RWPE1 (cell line): Measurements from ENCODE around the gene STX2.

Experiments
- CTCF ChIA-PET: fragments of 350-600 bp; sonication (Branson Sonifier 250); formaldehyde crosslinking; extraction: SDS; loops from one replicate; lab custom pipeline; 2021; lab: Yijun Ruan, JAX
- POLR2A ChIA-PET: fragments of 400-600 bp; formaldehyde crosslinking; extraction: SDS; loops from one replicate; lab custom pipeline; 2020; ENCODE audit warnings: antibody characterized with exemption; ENCODE audit not compliant: low non-redundant PET; lab: Yijun Ruan, JAX
- DNase-seq: peaks from one replicate; pipeline ENCODE4 v3.0.0; 2012; ENCODE audit warnings: low spot score
- H3K27ac ChIP-seq: fragments of 450-650 bp; 2 replicates; pipeline ENCODE4 v1.5.1; 2017
- TF ChIP-seq, protein P1 (sequence below): fragments of 450-650 bp; conservative IDR thresholded peaks from 2 replicates; pipeline ENCODE4 v1.5.1; 2017; ENCODE audit warnings: low read depth, mild to moderate bottlenecking

STX2 gene

DNA sequence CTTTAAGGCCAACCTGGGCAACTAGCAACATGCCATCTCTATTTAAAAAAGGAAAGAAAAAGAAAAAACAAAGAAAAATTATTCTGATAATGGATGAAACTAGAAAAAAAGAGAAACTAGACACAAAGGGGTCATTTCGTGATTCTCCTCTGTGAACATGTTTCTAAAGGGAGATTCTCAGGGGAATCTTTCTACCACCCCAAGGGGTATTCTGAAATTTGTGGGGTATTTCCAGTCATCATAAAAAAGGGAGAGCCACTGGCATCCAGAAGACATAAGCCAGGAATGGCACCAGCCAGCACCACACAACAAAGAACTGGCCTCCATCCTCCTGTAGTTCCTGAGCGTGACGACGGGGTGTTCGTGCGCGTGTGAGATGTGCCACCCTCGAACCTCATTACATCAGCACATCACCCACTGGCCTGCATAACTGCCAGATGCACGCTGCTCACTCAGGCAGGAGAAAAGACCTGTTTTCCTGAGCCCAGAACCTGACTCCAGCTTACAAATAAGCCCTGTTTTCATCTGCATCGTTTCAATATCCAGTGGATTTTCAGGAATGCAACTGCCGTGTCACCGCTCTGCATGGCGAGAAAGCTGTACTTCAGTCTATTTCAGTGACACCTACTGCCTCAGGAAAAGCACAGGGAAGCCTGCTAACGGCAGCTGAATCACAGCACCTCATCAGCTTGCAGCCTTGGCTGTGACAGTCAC, 23.9 kb downstream of the STX2 start:
- no peak overlapping the region for H3K27ac ChIP-seq
- no peak for DNase-seq
- TF ChIP-seq, protein P1, sequence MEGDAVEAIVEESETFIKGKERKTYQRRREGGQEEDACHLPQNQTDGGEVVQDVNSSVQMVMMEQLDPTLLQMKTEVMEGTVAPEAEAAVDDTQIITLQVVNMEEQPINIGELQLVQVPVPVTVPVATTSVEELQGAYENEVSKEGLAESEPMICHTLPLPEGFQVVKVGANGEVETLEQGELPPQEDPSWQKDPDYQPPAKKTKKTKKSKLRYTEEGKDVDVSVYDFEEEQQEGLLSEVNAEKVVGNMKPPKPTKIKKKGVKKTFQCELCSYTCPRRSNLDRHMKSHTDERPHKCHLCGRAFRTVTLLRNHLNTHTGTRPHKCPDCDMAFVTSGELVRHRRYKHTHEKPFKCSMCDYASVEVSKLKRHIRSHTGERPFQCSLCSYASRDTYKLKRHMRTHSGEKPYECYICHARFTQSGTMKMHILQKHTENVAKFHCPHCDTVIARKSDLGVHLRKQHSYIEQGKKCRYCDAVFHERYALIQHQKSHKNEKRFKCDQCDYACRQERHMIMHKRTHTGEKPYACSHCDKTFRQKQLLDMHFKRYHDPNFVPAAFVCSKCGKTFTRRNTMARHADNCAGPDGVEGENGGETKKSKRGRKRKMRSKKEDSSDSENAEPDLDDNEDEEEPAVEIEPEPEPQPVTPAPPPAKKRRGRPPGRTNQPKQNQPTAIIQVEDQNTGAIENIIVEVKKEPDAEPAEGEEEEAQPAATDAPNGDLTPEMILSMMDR, result no peak
- ChIA-PET POLR2A (no interaction called here), CTCF (no interaction called here)

DNA sequence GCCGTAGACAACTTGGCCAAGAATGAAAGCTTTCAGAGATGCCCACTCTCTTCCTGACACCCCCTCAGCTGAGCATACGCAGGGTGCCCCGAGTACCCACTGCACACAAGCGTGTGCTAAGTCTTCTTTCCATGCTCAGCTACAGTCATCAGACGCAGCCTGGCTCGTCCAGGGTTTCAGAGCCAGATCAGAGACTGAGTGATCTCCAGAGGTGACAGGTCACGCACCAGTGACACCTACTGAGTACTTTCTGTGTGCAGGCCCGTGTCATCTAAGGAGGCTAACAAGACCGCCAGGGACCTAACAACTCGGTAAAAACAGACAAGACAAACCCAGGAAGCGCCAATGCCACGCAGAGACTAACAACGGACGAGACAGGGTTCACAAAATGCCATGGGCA, 25.1 kb downstream of the STX2 start:
- H3K27ac ChIP-seq, result no peak overlapping the region
- no peak for DNase-seq
- TF ChIP-seq, protein P1, result no peak
- CTCF ChIA-PET, result interaction anchor here (0.6 kb wide), 2 partner anchors 11 to 66 kb away, joined by 3 to 5 read pairs; no protein-coding TSS in a partner anchor
- POLR2A ChIA-PET, result no interaction called here

DNA sequence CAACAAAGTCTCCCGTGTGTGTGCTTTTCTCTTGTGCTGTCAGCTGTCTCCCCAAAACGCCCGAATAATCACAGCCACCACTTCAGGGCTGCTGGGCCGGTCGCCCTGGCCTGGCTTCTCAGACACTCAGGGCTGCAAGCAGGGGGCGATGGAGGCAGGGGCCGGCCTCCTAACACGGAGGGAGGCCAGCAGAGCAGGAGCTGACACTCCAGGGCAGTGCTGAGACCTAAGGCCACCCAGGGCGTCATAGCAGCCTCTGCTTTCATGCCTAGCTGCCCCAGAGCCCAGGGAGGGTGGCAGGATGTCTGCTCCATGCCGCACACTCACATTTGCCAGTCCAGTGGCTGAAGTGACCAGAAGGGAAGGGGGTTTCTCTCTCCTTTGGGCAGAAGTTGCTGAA, 25.6 kb downstream of the STX2 start:
- ChIA-PET POLR2A (no interaction called here), CTCF (interaction anchor here (0.6 kb wide), 1 partner anchor 37 kb away, joined by 3 read pairs; no protein-coding TSS in a partner anchor)
- DNase-seq, result no peak
- H3K27ac ChIP-seq, result 0 out of 2 replicates have a peak overlapping the region, but pooled peaks have one; percentile 18
- TF ChIP-seq, protein P1, result no peak

DNA sequence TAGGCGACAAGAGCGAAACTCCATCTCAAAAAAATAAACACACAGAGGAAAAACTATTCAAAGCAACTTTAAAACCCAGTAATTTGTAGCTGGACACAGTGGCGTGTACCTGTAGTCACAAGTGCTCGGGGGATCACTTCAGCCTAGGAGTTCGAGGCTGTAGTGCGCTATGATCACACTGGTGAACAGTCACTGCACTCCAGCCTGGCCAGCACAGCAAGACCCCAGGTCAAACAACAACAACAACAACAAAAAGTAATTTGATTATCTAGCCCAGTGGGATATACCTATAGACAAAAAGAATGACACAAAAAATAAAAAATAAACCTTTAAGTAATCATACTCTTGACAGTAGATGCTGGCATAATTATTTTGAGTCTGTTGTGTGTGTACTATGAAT, 29.3 kb downstream of the STX2 start:
- H3K27ac ChIP-seq, result no peak overlapping the region
- DNase-seq, result no peak
- ChIA-PET CTCF (no interaction called here), POLR2A (no interaction called here)
- TF ChIP-seq, protein P1, result no peak

DNA sequence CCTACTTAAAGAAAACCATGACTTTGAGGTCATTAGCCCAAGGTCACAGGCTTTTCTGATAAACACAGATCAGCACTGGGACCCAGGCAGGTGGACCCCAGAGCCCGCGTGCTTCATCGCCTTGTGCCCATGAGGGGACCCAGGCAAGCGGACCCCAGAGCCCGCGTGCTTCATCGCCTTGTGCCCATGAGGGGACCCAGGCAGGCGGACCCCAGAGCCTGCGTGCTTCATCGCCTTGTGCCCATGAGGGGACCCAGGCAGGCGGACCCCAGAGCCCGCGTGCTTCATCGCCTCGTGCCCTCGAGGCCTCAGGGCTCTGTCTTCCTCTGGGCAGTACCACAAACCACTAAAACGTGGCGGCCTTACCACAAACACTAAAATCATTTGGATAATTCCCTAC, 31.7 kb downstream of the STX2 start:
- no peak overlapping the region for H3K27ac ChIP-seq
- DNase-seq, result no peak
- TF ChIP-seq, protein P1, result no peak
- POLR2A ChIA-PET, result no interaction called here
- CTCF ChIA-PET, result interaction anchor here (0.7 kb wide), 1 partner anchor 601 kb away, joined by 3 read pairs; no protein-coding TSS in a partner anchor

DNA sequence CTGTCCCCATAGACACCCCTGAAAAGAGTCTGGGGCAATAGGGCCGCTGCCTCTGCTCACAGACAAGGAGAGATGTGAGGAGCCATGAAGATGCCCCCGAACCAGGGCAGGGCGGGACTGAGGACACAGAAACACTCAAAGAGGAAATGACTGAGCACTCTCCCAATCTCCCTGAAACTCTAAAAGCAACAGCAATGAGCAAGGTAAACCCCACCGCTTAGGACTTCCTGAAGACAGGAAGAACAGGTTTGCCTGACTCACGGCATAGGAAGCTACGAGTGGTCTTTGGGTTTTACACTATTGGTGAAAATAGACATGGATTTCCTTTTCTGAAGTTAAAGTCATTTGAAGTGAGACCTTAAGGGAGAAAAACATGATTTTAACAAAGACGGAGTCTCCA, 32.5 kb downstream of the STX2 start:
- TF ChIP-seq, protein P1, result no peak
- CTCF ChIA-PET, result no interaction called here
- POLR2A ChIA-PET, result no interaction called here
- no peak overlapping the region for H3K27ac ChIP-seq
- DNase-seq, result peak; percentile 17
